ENCODE measurements around the gene MYCN. TPM values are rescaled to one million over a fixed set of nuclear protein-coding genes. Genes with fewer than 3 reads are reported as not detected.
"Not testable (repeated sequence)": the region's sequence is repeated elsewhere in the genome, so short reads cannot be mapped to it uniquely, and the experiment has no call there.

Gene MYCN
- total RNA-seq, 1 donor from 2014 or later: 0.54 TPM

DNA sequence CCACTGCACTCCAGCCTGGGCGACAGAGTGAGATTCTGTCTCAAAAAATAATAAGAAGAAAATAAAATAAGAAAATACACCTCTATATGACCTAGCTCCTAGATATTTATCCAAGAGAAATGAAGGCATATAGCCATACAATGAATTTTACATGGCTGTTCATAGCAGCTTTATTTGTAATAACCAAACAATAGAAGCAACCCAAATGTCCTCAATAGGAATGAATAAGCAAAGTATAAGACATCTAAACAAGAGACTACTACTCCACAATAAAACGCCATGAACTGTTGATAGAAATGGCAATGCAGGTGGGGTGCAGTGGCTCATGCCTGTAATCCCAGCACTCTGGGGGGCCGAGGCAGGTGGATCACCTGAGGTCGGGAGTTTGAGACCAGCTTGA is 31.2 kb upstream of the MYCN start:
- TF ChIP-seq CTCF (IDR thresholded peaks at IDR 0.05): no peak
- Mint-ChIP-seq H3K9me3 (ENCODE audit: unreplicated experiment) (peaks cover 5% of the 10 kb centered on the region), H3K27ac (ENCODE audit: unreplicated experiment) (no peak overlapping the region), H3K27me3 (ENCODE audit: unreplicated experiment) (peaks cover 7% of the 10 kb centered on the region), H3K36me3 (ENCODE audit: unreplicated experiment) (no peaks in the 10 kb centered on the region), H3K4me1 (ENCODE audit: unreplicated experiment) (peaks cover 7% of the 10 kb centered on the region), H3K4me3 (ENCODE audit: unreplicated experiment) (no peak overlapping the region)
- peak; percentile 38 for DNase-seq (ENCODE audit: extremely low spot score, unreplicated experiment)

DNA sequence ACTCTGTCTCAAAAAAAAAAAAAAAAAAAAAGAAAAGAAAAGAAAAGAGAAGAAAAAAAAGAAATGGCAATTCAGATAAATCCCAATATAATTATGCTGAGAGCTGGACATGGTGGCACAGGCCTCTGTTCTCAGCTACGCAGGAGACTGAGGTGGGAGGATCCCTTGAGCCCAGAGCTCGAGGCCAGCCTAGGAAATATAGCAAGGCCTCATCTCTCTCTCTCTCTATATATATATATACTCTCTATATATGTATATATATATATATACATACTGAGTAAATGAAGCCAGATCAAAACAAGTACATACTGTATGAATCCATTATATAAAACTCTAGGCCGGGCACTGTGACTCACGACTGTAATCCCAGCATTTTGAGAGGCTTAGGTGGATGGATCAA is 30.6 kb upstream of the MYCN start:
- Mint-ChIP-seq H3K4me3 (ENCODE audit: unreplicated experiment) (no peak overlapping the region), H3K36me3 (ENCODE audit: unreplicated experiment) (no peaks in the 10 kb centered on the region), H3K4me1 (ENCODE audit: unreplicated experiment) (peaks cover 7% of the 10 kb centered on the region), H3K27me3 (ENCODE audit: unreplicated experiment) (peaks cover 7% of the 10 kb centered on the region), H3K9me3 (ENCODE audit: unreplicated experiment) (peaks cover 5% of the 10 kb centered on the region), H3K27ac (ENCODE audit: unreplicated experiment) (no peak overlapping the region)
- TF ChIP-seq CTCF (IDR thresholded peaks at IDR 0.05): no peak
- DNase-seq (ENCODE audit: extremely low spot score, unreplicated experiment): peak; percentile 40

DNA sequence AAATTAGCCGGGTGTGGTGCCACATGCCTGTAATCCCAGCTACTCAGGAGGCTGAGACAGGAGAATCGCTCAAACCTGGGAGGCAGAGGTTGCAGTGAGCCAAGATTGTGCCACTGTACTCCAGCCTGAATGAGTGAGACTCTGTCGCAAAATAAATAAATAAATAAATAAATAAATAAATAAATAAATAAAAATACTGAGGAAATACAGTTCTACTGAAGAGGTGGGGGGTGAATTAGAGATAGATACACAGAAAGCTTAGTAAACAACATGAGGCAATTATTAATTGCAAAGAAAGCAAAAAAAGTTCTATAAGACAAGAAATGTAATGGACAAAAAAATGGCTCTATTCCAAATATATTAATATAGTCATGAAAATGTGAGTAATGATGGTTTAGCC is 29.1 kb upstream of the MYCN start:
- H3K36me3 Mint-ChIP-seq (ENCODE audit: unreplicated experiment); H3K27me3 Mint-ChIP-seq (ENCODE audit: unreplicated experiment); H3K4me1 Mint-ChIP-seq (ENCODE audit: unreplicated experiment); H3K9me3 Mint-ChIP-seq (ENCODE audit: unreplicated experiment); DNase-seq (ENCODE audit: extremely low spot score, unreplicated experiment); H3K4me3 Mint-ChIP-seq (ENCODE audit: unreplicated experiment): not testable (repeated sequence)
- peak overlapping the region; percentile 33 for H3K27ac Mint-ChIP-seq (ENCODE audit: unreplicated experiment)

- Mint-ChIP-seq H3K4me3 (ENCODE audit: unreplicated experiment) (no peak overlapping the region), H3K4me1 (ENCODE audit: unreplicated experiment) (peaks cover 7% of the 10 kb centered on the region), H3K27ac (ENCODE audit: unreplicated experiment) (peak overlapping the region; percentile 33), H3K36me3 (ENCODE audit: unreplicated experiment) (no peaks in the 10 kb centered on the region), H3K9me3 (ENCODE audit: unreplicated experiment) (no peaks in the 10 kb centered on the region), H3K27me3 (ENCODE audit: unreplicated experiment) (peaks cover 3% of the 10 kb centered on the region)
- TF ChIP-seq CTCF (IDR thresholded peaks at IDR 0.05): no peak
- peak; percentile 11 for DNase-seq (ENCODE audit: extremely low spot score, unreplicated experiment)
Observed at GRCh38 chr2:15911686-15912085, 28.7 kb upstream of the MYCN start.

DNA sequence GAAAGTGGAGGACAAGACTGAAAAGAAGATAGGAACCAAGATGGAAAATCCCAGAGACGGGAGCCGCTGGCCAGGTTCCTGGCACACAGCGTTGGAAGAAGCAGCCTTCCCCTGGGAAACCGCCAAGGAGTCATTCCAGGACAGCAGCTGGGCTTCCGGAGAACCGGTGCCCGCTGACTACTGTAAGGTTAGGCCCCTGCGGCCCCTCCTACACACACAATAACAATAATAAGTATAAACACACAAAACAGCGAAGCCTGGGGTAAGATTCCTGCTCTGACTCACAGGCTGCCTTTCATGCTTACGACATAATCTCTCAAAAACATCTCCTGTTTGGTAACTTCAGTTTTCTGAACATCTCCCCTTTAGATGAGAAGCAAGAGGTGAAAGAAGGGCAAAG is 28.1 kb upstream of the MYCN start:
- Mint-ChIP-seq H3K36me3 (ENCODE audit: unreplicated experiment) (no peaks in the 10 kb centered on the region), H3K4me3 (ENCODE audit: unreplicated experiment) (no peak overlapping the region), H3K9me3 (ENCODE audit: unreplicated experiment) (no peaks in the 10 kb centered on the region), H3K4me1 (ENCODE audit: unreplicated experiment) (peaks cover 7% of the 10 kb centered on the region), H3K27ac (ENCODE audit: unreplicated experiment) (peak overlapping the region; percentile 11), H3K27me3 (ENCODE audit: unreplicated experiment) (peaks cover 3% of the 10 kb centered on the region)
- DNase-seq (ENCODE audit: extremely low spot score, unreplicated experiment): peak; percentile 79
- no peak for TF ChIP-seq CTCF (IDR thresholded peaks at IDR 0.05)

- Mint-ChIP-seq H3K4me1 (ENCODE audit: unreplicated experiment) (peaks cover 7% of the 10 kb centered on the region), H3K27ac (ENCODE audit: unreplicated experiment) (no peak overlapping the region), H3K9me3 (ENCODE audit: unreplicated experiment) (no peaks in the 10 kb centered on the region), H3K4me3 (ENCODE audit: unreplicated experiment) (no peak overlapping the region), H3K36me3 (ENCODE audit: unreplicated experiment) (no peaks in the 10 kb centered on the region), H3K27me3 (ENCODE audit: unreplicated experiment) (peaks cover 3% of the 10 kb centered on the region)
- TF ChIP-seq CTCF (IDR thresholded peaks at IDR 0.05): no peak
- DNase-seq (ENCODE audit: extremely low spot score, unreplicated experiment): peak; percentile 4
Observed at GRCh38 chr2:15913146-15913545, 27.2 kb upstream of the MYCN start.
